MCF 10A (cell line): Measurements from ENCODE around the gene CERT1. TPM values are rescaled to one million over a fixed set of nuclear protein-coding genes. Genes with fewer than 3 reads are reported as not detected.
"Not testable (repeated sequence)": the region's sequence is repeated elsewhere in the genome, so short reads cannot be mapped to it uniquely, and the experiment has no call there.

Source experiments
- BruUV-seq: library from RNA; stranded (reverse); fragments of 400-500 nt; replicated peaks from 2 replicates; lab custom pipeline; 2021; lab: Mats Ljungman, UMichigan
- CTCF ChIA-PET: fragments of 300-600 bp; sonication (Branson Sonifier 250); formaldehyde crosslinking; extraction: SDS; loops from one replicate; lab custom pipeline; 2021; ENCODE audit warnings: antibody characterized with exemption, inconsistent platforms; lab: Yijun Ruan, JAX
- POLR2A ChIA-PET: fragments of 300-600, 350-650 bp; sonication (Branson Sonifier 250); formaldehyde crosslinking; extraction: SDS; loops from one replicate; lab custom pipeline; 2020; ENCODE audit warnings: antibody characterized with exemption, inconsistent platforms; lab: Yijun Ruan, JAX
- DNase-seq: peaks from one replicate; pipeline ENCODE4 v3.0.0-alpha.2; 2018; ENCODE audit not compliant: unreplicated experiment
- H3K27ac Mint-ChIP-seq: one replicate; pipeline ENCODE4 v1.8.0; 2022; ENCODE audit warnings: mild to moderate bottlenecking, low read depth, mixed read lengths; ENCODE audit not compliant: unreplicated experiment
- H3K27me3 Mint-ChIP-seq: one replicate; pipeline ENCODE4 v1.8.0; 2022; ENCODE audit warnings: mixed read lengths; ENCODE audit not compliant: insufficient read depth, unreplicated experiment
- H3K36me3 Mint-ChIP-seq: one replicate; pipeline ENCODE4 v1.8.0; 2022; ENCODE audit warnings: mild to moderate bottlenecking, moderate library complexity, mixed read lengths; ENCODE audit not compliant: insufficient read depth, unreplicated experiment
- H3K4me1 Mint-ChIP-seq: one replicate; pipeline ENCODE4 v1.8.0; 2022; ENCODE audit warnings: mixed read lengths; ENCODE audit not compliant: insufficient read depth, unreplicated experiment
- H3K4me3 Mint-ChIP-seq: one replicate; pipeline ENCODE4 v1.8.0; 2022; ENCODE audit warnings: mild to moderate bottlenecking, moderate library complexity, mixed read lengths; ENCODE audit not compliant: unreplicated experiment
- H3K9me3 Mint-ChIP-seq: one replicate; pipeline ENCODE4 v1.8.0; 2022; ENCODE audit warnings: mixed read lengths; ENCODE audit not compliant: unreplicated experiment
- CTCF ChIP-seq: fragments of 200-600 bp; IDR thresholded peaks from one replicate; pipeline ENCODE4 v1.8.0; 2022; ENCODE audit warnings: antibody characterized with exemption, mild to moderate bottlenecking; ENCODE audit not compliant: unreplicated experiment
- intact Hi-C: fragments of 100-400 bp; cut with micrococcal nuclease; formaldehyde crosslinking; loops from 2 replicates; pipeline ENCODE4 v1.14.1; 2022
- total RNA-seq: library from RNA; stranded (reverse); gene quantifications from 2 replicates; pipeline ENCODE4 v1.2.3, GENCODE V29; 2022

Gene CERT1
- total RNA-seq, 1 experiment from 2014 or later = 19.6 TPM

GRCh38 chr5:75536694-75537360 lies 25.4 kb upstream of the CERT1 start:
- DNase-seq = no peak
- Mint-ChIP-seq H3K36me3 (peaks cover 13% of the 10 kb centered on the region), H3K27ac (no peak overlapping the region), H3K9me3 (peaks cover 15% of the 10 kb centered on the region), H3K4me3 (no peak overlapping the region), H3K27me3 (no peaks in the 10 kb centered on the region), H3K4me1 (peaks cover 19% of the 10 kb centered on the region)
- intact Hi-C loops = no loop called here
- no TSS peak for BruUV-seq
- CTCF ChIA-PET = no interaction called here
- POLR2A ChIA-PET = interaction anchor here (0.6 to 0.9 kb wide), 3 partner anchors 11 to 27 kb away, joined by 3 to 4 read pairs (median 3); partner anchors contain the start of genes CERT1 and POLK
- TF ChIP-seq CTCF = no peak

- H3K27ac Mint-ChIP-seq = no peak overlapping the region
- intact Hi-C loops = no loop called here
- no peak for TF ChIP-seq CTCF
- H3K36me3 Mint-ChIP-seq = peaks cover 9% of the 10 kb centered on the region
- no peak for DNase-seq
- POLR2A ChIA-PET = interaction anchor here (0.9 kb wide), 1 partner anchor 24 kb away, joined by 3 read pairs; the partner anchor contains the start of genes CERT1 and POLK
- no peak overlapping the region for H3K4me3 Mint-ChIP-seq
- H3K4me1 Mint-ChIP-seq = peaks cover 19% of the 10 kb centered on the region
- CTCF ChIA-PET = no interaction called here
- H3K27me3 Mint-ChIP-seq = no peaks in the 10 kb centered on the region
- BruUV-seq = no TSS peak
- peaks cover 15% of the 10 kb centered on the region for H3K9me3 Mint-ChIP-seq
These were observed 24.7 kb upstream of the CERT1 start for GRCh38 chr5:75536147-75536546.

- H3K27ac Mint-ChIP-seq = no peak overlapping the region
- peaks cover 15% of the 10 kb centered on the region for H3K9me3 Mint-ChIP-seq
- no TSS peak for BruUV-seq
- H3K4me3 Mint-ChIP-seq = no peak overlapping the region
- peaks cover 8% of the 10 kb centered on the region for H3K36me3 Mint-ChIP-seq
- no peak for DNase-seq
- no peak for TF ChIP-seq CTCF
- no peaks in the 10 kb centered on the region for H3K27me3 Mint-ChIP-seq
- intact Hi-C loops = no loop called here
- POLR2A ChIA-PET = no interaction called here
- CTCF ChIA-PET = interaction anchor here (1.2 kb wide), 1 partner anchor 14 kb away, joined by 4 read pairs; no protein-coding TSS in a partner anchor
- H3K4me1 Mint-ChIP-seq = peaks cover 19% of the 10 kb centered on the region
These were observed 23.3 kb upstream of the CERT1 start for GRCh38 chr5:75534734-75535133.

- DNase-seq, H3K27ac Mint-ChIP-seq, H3K36me3 Mint-ChIP-seq, POLR2A ChIA-PET, H3K27me3 Mint-ChIP-seq, BruUV-seq, H3K4me3 Mint-ChIP-seq, intact Hi-C loops: not testable (repeated sequence)
- H3K4me1 Mint-ChIP-seq = peaks cover 19% of the 10 kb centered on the region
- H3K9me3 Mint-ChIP-seq = peaks cover 15% of the 10 kb centered on the region
- CTCF ChIA-PET = interaction anchor here (0.7 kb wide), 1 partner anchor 205 kb away, joined by 4 read pairs; no protein-coding TSS in a partner anchor
These were observed 22.3 kb upstream of the CERT1 start for GRCh38 chr5:75533716-75534115.
